ENCODE data around the gene C6orf58. TPM values are rescaled to one million over a fixed set of nuclear protein-coding genes. Genes with fewer than 3 reads are reported as not detected.

Gene C6orf58
- under 1 TPM in 5 of 8 experiments, not detected in 3; 0.18 to 0.96 (median 0.36) TPM for total RNA-seq

DNA sequence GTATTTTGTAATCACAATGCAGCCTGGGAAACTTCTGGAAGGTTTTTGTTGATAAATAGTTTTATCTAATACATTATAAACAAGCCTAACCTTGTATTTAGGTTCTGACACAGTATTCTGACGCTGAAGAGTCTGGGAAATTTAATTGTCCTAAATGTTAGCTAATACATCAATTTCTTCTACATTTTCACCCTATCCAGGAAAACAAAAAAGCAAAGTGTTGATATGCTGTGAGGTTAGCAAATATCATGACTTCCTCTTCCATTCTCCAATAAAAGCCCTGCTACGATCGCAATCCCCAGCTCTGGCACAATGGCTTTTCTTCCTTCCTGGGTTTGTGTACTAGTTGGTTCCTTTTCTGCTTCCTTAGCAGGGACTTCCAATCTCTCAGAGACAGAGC lies at the start of gene C6orf58:
TSS of gene C6orf58 (plus strand) at position 301 of the 400 bp plus-strand sequence. CDS start at position 313, 12 bp downstream.
- 20 to 100% (median 73%) methylated on average over 1 to 3 of the region's 3 CpGs; no CpG with 5 or more reads in 1 of the 10 experiments for WGBS, 10 experiments
- ATAC-seq (replicated peaks in 6 of 8): no peak
- in situ Hi-C loops (cut with MboI; ENCODE audit: low pct_unique_long_range_greater_than_20kb in 2 of 9, low sequenced_read_pairs in 9 of 9, unreplicated experiment in 9 of 9): no loop called here

GRCh38 chr6:127533011-127533410 lies 44.0 kb upstream of the C6orf58 start:
- H3K4me1 ChIP-seq (replicated peaks in 1 of 2): no peaks in the 10 kb centered on the region
- in situ Hi-C loops (cut with MboI; ENCODE audit: low pct_unique_long_range_greater_than_20kb in 2 of 9, low sequenced_read_pairs in 9 of 9, unreplicated experiment in 9 of 9): loop anchor here in 3 of 9 experiments (25.0 kb wide), 1 partner anchor 221 kb away; no protein-coding TSS in a partner anchor
- H3K27ac ChIP-seq: no peak overlapping the region
- WGBS, 10 experiments: 88 to 100% (median 95%) methylated on average over 1 of the region's 1 CpG; no CpG with 5 or more reads in 4 of the 10 experiments
- H3K4me3 ChIP-seq: no peak overlapping the region
- no peak for ATAC-seq (replicated peaks in 6 of 8)

More for the DNA sequence above, at the start of gene C6orf58:
- no peaks in the 10 kb centered on the region for H3K4me1 ChIP-seq (replicated peaks in 1 of 2)
- H3K4me3 ChIP-seq: no peak within 1 kb of the TSS
- H3K27ac ChIP-seq: no peak within 1 kb of the TSS

DNA sequence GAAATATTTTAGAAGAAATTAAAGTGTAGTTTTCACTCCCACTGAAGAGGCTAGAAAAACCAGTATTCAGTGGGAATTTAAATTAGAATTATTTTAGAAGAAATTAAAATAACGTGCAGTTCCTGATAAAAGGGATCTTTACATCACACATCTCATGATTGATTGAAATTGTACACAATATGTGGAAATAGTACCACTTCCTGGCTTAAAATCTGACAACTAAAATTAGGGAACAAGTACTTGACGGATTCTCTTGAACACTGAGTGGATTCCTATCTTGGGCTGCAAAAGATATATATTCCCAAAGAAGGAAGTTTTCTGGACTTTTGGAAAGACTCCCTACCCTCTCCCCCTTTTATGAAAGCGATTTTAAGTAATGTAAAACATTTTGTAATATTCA lies 43.2 kb upstream of the C6orf58 start:
- Histone ChIP-seq H3K4me3 (no peak overlapping the region), H3K27ac (no peak overlapping the region), H3K4me1 (replicated peaks in 1 of 2) (no peaks in the 10 kb centered on the region)
- ATAC-seq (replicated peaks in 6 of 8): no peak
- 18 to 100% (median 76%) methylated on average over 1 to 3 of the region's 3 CpGs for WGBS, 10 experiments
- in situ Hi-C loops (cut with MboI; ENCODE audit: low pct_unique_long_range_greater_than_20kb in 2 of 9, low sequenced_read_pairs in 9 of 9, unreplicated experiment in 9 of 9): loop anchor here in 3 of 9 experiments (25.0 kb wide), 1 partner anchor 221 kb away; no protein-coding TSS in a partner anchor

GRCh38 chr6:127538750-127539264 lies 38.2 kb upstream of the C6orf58 start:
- Histone ChIP-seq H3K27ac (no peak overlapping the region), H3K4me3 (no peak overlapping the region), H3K4me1 (replicated peaks in 1 of 2) (no peaks in the 10 kb centered on the region)
- in situ Hi-C loops (cut with MboI; ENCODE audit: low pct_unique_long_range_greater_than_20kb in 2 of 9, low sequenced_read_pairs in 9 of 9, unreplicated experiment in 9 of 9): loop anchor here in 3 of 9 experiments (5.0 to 25.0 kb wide), 2 partner anchors 72 to 227 kb away; no protein-coding TSS in a partner anchor
- WGBS, 10 experiments: 0 to 100% (median 48%) methylated on average over 1 to 2 of the region's 2 CpGs; no CpG with 5 or more reads in 2 of the 10 experiments
- ATAC-seq (replicated peaks in 6 of 8): peak in 3 of 8 experiments; percentile 16 to 38 (median 29)

DNA sequence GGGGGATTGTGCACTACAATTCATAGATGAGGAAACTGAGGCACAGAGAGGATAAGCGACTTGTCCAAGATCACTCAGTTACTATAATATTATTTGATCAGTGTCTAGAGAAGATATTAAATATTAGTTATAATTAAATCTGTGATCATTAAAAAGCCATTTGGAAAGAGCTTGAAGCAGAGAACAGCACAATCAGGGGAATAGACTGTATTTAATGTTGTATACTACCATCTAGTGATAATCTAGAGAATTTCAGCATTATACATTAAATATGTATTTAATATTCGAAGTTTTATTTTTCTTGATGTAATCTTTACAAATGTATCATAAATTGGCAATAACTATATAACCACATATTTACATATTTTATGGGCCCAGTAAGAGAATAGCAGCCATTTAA lies 37.7 kb upstream of the C6orf58 start:
- ATAC-seq (replicated peaks in 6 of 8): peak in 4 of 8 experiments; percentile 23 to 57 (median 34)
- WGBS, 10 experiments: 10 to 73% (median 49%) methylated on average over 2 of the region's 2 CpGs
- in situ Hi-C loops (cut with MboI; ENCODE audit: low pct_unique_long_range_greater_than_20kb in 2 of 9, low sequenced_read_pairs in 9 of 9, unreplicated experiment in 9 of 9): loop anchor here in 3 of 9 experiments (5.0 to 25.0 kb wide), 2 partner anchors 72 to 227 kb away; no protein-coding TSS in a partner anchor

DNA sequence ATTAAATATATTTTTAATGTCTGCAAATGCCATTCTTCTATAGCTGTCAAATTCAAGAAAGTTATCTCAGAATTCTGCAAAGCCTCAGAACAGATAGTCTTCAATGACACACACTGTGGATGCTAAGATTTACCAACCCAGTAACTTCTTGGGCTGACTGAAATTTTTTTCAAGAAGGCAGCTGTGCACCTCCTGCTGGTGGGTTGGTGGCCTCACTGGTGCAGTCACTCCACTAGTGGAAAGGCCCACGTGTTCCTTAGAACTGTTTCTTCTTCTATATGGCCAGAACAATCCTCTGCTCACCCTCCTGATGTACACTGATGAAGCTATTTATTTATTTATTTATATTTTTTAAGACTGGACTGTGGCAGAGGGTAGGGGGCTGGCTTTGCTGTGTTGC lies 29.8 kb upstream of the C6orf58 start:
- in situ Hi-C loops (cut with MboI; ENCODE audit: low pct_unique_long_range_greater_than_20kb in 2 of 9, low sequenced_read_pairs in 9 of 9, unreplicated experiment in 9 of 9): loop anchor here in 3 of 9 experiments (25.0 kb wide), 1 partner anchor 235 kb away; no protein-coding TSS in a partner anchor

More for the DNA sequence above, 37.7 kb upstream of the C6orf58 start:
- Histone ChIP-seq H3K4me3 (no peak overlapping the region), H3K27ac (no peak overlapping the region), H3K4me1 (replicated peaks in 1 of 2) (no peaks in the 10 kb centered on the region)

GRCh38 chr6:127547904-127548649 lies 28.9 kb upstream of the C6orf58 start:
- no peaks in the 10 kb centered on the region for H3K4me1 ChIP-seq (replicated peaks in 1 of 2)
- no peak overlapping the region for H3K4me3 ChIP-seq
- in situ Hi-C loops (cut with MboI; ENCODE audit: low pct_unique_long_range_greater_than_20kb in 2 of 9, low sequenced_read_pairs in 9 of 9, unreplicated experiment in 9 of 9): loop anchor here in 3 of 9 experiments (25.0 kb wide), 1 partner anchor 236 kb away; no protein-coding TSS in a partner anchor
- no peak overlapping the region for H3K27ac ChIP-seq
- 0 to 100% (median 86%) methylated on average over 1 to 2 of the region's 2 CpGs; no CpG with 5 or more reads in 1 of the 10 experiments for WGBS, 10 experiments
- peak in 1 of 8 experiments; percentile 30 for ATAC-seq (replicated peaks in 6 of 8)

More for the DNA sequence above, 29.8 kb upstream of the C6orf58 start:
- H3K4me3 ChIP-seq: no peak overlapping the region
- no peaks in the 10 kb centered on the region for H3K4me1 ChIP-seq (replicated peaks in 1 of 2)
- no peak overlapping the region for H3K27ac ChIP-seq
- 20 to 33% methylated on average over 1 of the region's 1 CpG; no CpG with 5 or more reads in 8 of the 10 experiments for WGBS, 10 experiments
- peak in 3 of 8 experiments; percentile 34 to 41 (median 38) for ATAC-seq (replicated peaks in 6 of 8)

- Histone ChIP-seq H3K4me3 (no peak overlapping the region), H3K27ac (no peak overlapping the region), H3K4me1 (replicated peaks in 1 of 2) (no peaks in the 10 kb centered on the region)
- peak in 3 of 8 experiments; percentile 56 to 94 (median 90) for ATAC-seq (replicated peaks in 6 of 8)
- in situ Hi-C loops (cut with MboI; ENCODE audit: low pct_unique_long_range_greater_than_20kb in 2 of 9, low sequenced_read_pairs in 9 of 9, unreplicated experiment in 9 of 9): loop anchor here in 1 of 9 experiments (25.0 kb wide), 1 partner anchor 137 kb away; no protein-coding TSS in a partner anchor
Observed at GRCh38 chr6:127550403-127550802, 26.6 kb upstream of the C6orf58 start.

GRCh38 chr6:127554435-127555006 lies 22.5 kb upstream of the C6orf58 start:
- Histone ChIP-seq H3K27ac (no peak overlapping the region), H3K4me1 (replicated peaks in 1 of 2) (no peaks in the 10 kb centered on the region), H3K4me3 (no peak overlapping the region)
- WGBS, 10 experiments: 0 to 47% (median 11%) methylated on average over 1 to 2 of the region's 2 CpGs; no CpG with 5 or more reads in 1 of the 10 experiments
- in situ Hi-C loops (cut with MboI; ENCODE audit: low pct_unique_long_range_greater_than_20kb in 2 of 9, low sequenced_read_pairs in 9 of 9, unreplicated experiment in 9 of 9): loop anchor here in 1 of 9 experiments (25.0 kb wide), 1 partner anchor 133 kb away; no protein-coding TSS in a partner anchor
- ATAC-seq (replicated peaks in 6 of 8): peak in 5 of 8 experiments; percentile 53 to 78 (median 72)

GRCh38 chr6:127561660-127562059 lies 15.3 kb upstream of the C6orf58 start:
- 9 to 100% (median 31%) methylated on average over 1 of the region's 1 CpG; no CpG with 5 or more reads in 3 of the 10 experiments for WGBS, 10 experiments
- Histone ChIP-seq H3K4me3 (no peak overlapping the region), H3K4me1 (replicated peaks in 1 of 2) (no peaks in the 10 kb centered on the region), H3K27ac (no peak overlapping the region)
- peak in 1 of 8 experiments; percentile 34 for ATAC-seq (replicated peaks in 6 of 8)
- in situ Hi-C loops (cut with MboI; ENCODE audit: low pct_unique_long_range_greater_than_20kb in 2 of 9, low sequenced_read_pairs in 9 of 9, unreplicated experiment in 9 of 9): loop anchor here in 1 of 9 experiments (25.0 kb wide), 1 partner anchor 126 kb away; no protein-coding TSS in a partner anchor

GRCh38 chr6:127564761-127565160 lies 12.2 kb upstream of the C6orf58 start:
- Histone ChIP-seq H3K4me1 (replicated peaks in 1 of 2) (no peaks in the 10 kb centered on the region), H3K27ac (no peak overlapping the region), H3K4me3 (no peak overlapping the region)
- ATAC-seq (replicated peaks in 6 of 8): no peak
- in situ Hi-C loops (cut with MboI; ENCODE audit: low pct_unique_long_range_greater_than_20kb in 2 of 9, low sequenced_read_pairs in 9 of 9, unreplicated experiment in 9 of 9): loop anchor here in 1 of 9 experiments (25.0 kb wide), 1 partner anchor 123 kb away; no protein-coding TSS in a partner anchor
- 42 to 96% (median 80%) methylated on average over 1 to 3 of the region's 3 CpGs; no CpG with 5 or more reads in 2 of the 10 experiments for WGBS, 10 experiments

GRCh38 chr6:127566119-127566518 lies 10.9 kb upstream of the C6orf58 start:
- no peak overlapping the region for H3K27ac ChIP-seq
- H3K4me3 ChIP-seq: no peak overlapping the region
- H3K4me1 ChIP-seq (replicated peaks in 1 of 2): no peaks in the 10 kb centered on the region
- no peak for ATAC-seq (replicated peaks in 6 of 8)
- in situ Hi-C loops (cut with MboI; ENCODE audit: low pct_unique_long_range_greater_than_20kb in 2 of 9, low sequenced_read_pairs in 9 of 9, unreplicated experiment in 9 of 9): loop anchor here in 1 of 9 experiments (25.0 kb wide), 1 partner anchor 121 kb away; no protein-coding TSS in a partner anchor
